HL-60 (cell line): ENCODE measurements around the gene AZIN2.
A peak's percentile ranks its signal among the peaks of the same experiment; 100 is the strongest.

Experiments used
- DNase-seq, 2 experiments: peaks; one replicate each; pipeline ENCODE4 v3.0.0-alpha.2; 2010 to 2020; ENCODE audit warnings: low read depth in 1 of 2, low spot score in 1 of 2
- H3K27ac ChIP-seq: fragments of 250-450 bp; sonication (Bioruptor Pico); replicated peaks from 2 replicates; pipeline ENCODE4 v1.5.1; 2020; ENCODE audit warnings: mild to moderate bottlenecking, moderate library complexity
- H3K27me3 ChIP-seq: fragments of 250-450 bp; sonication (Bioruptor Pico); 2 replicates; pipeline ENCODE4 v1.5.1; 2021; ENCODE audit warnings: mild to moderate bottlenecking, moderate library complexity; ENCODE audit not compliant: insufficient read depth, poor library complexity, severe bottlenecking
- H3K4me3 ChIP-seq: replicated peaks from 2 replicates; pipeline ENCODE4 v1.5.1; 2011; ENCODE audit warnings: mild to moderate bottlenecking, control low read depth, low read length; ENCODE audit not compliant: insufficient read depth
- GABPA ChIP-seq: IDR thresholded peaks from 2 replicates; pipeline ENCODE4 v1.6.1; 2012; ENCODE audit warnings: low read depth
- POLR2AphosphoS5 ChIP-seq: IDR thresholded peaks from 2 replicates; pipeline ENCODE4 v1.6.1; 2012; ENCODE audit warnings: low read depth
- REST ChIP-seq: IDR thresholded peaks from 2 replicates; pipeline ENCODE4 v1.6.1; 2012; ENCODE audit warnings: low read depth; ENCODE audit not compliant: insufficient replicate concordance
- SPI1 ChIP-seq: IDR thresholded peaks from 2 replicates; pipeline ENCODE4 v1.6.1; 2012; ENCODE audit warnings: low read depth, mild to moderate bottlenecking, borderline replicate concordance
- TF ChIP-seq, protein P1 (sequence below): IDR thresholded peaks from one replicate; pipeline ENCODE4 v1.5.1; 2011; ENCODE audit warnings: low read length, control low read depth, inconsistent platforms; ENCODE audit not compliant: insufficient read depth

AZIN2 gene

GRCh38 chr1:33056426-33056825 lies 24.5 kb upstream of the AZIN2 start:
- Histone ChIP-seq H3K27me3 (no peaks in the 10 kb centered on the region), H3K27ac (peak overlapping the region; percentile 56), H3K4me3 (no peak overlapping the region)
- no peak for DNase-seq
- TF ChIP-seq REST (no peak), SPI1 (no peak), GABPA (no peak), POLR2AphosphoS5 (no peak)
- TF ChIP-seq, protein P1, sequence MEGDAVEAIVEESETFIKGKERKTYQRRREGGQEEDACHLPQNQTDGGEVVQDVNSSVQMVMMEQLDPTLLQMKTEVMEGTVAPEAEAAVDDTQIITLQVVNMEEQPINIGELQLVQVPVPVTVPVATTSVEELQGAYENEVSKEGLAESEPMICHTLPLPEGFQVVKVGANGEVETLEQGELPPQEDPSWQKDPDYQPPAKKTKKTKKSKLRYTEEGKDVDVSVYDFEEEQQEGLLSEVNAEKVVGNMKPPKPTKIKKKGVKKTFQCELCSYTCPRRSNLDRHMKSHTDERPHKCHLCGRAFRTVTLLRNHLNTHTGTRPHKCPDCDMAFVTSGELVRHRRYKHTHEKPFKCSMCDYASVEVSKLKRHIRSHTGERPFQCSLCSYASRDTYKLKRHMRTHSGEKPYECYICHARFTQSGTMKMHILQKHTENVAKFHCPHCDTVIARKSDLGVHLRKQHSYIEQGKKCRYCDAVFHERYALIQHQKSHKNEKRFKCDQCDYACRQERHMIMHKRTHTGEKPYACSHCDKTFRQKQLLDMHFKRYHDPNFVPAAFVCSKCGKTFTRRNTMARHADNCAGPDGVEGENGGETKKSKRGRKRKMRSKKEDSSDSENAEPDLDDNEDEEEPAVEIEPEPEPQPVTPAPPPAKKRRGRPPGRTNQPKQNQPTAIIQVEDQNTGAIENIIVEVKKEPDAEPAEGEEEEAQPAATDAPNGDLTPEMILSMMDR, result no peak

DNA sequence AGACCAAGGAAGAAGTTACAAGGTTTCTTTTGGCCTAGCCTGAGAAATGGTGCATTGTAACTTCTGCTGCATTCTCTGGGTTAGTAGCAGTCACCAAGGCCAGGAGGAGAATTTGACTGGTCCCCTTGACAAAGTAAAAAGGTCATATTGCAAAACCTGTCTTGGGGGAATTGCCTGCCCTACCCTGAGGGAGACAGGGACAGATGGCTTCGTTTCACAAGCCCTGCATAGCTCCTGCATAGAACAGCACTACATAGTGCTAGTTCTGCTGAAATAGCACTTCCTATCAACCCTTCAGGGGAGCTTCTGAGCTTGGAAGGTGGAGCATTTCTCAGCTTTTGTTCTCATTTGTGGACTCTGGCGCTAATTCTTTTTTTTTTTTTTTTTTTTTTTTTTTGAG lies 23.9 kb upstream of the AZIN2 start:
- Histone ChIP-seq H3K27ac (peak overlapping the region; percentile 56), H3K27me3 (no peaks in the 10 kb centered on the region), H3K4me3 (no peak overlapping the region)
- TF ChIP-seq SPI1 (no peak), POLR2AphosphoS5 (no peak), REST (no peak), GABPA (no peak)
- TF ChIP-seq, protein P1, result no peak
- DNase-seq, result peak in 1 of 2 experiments; percentile 71

- DNase-seq, result no peak
- Histone ChIP-seq H3K27ac (no peak overlapping the region), H3K27me3 (no peaks in the 10 kb centered on the region), H3K4me3 (no peak overlapping the region)
- TF ChIP-seq REST (no peak), SPI1 (no peak), POLR2AphosphoS5 (no peak), GABPA (no peak)
- TF ChIP-seq, protein P1, result no peak
Measured at GRCh38 chr1:33060579-33061083, 20.3 kb upstream of the AZIN2 start.
